ENCODE data around the gene TMEM81.

The TMEM81 gene

GRCh38 chr1:205062319-205062718, 21.9 kb downstream of the TMEM81 start:
- TF ChIP-seq ZNF384 (IDR thresholded peaks at IDR 0.05): no peak
- TF ChIP-seq NFRKB (IDR thresholded peaks at IDR 0.05): no peak
- no peak for TF ChIP-seq ARNT (IDR thresholded peaks at IDR 0.05)
- TF ChIP-seq FOXM1 (IDR thresholded peaks at IDR 0.05; ENCODE audit: borderline replicate concordance): no peak
- POLR2A ChIA-PET: interaction anchor here (2.9 kb wide), 1 partner anchor 74 kb away, joined by 12 read pairs; no protein-coding TSS in a partner anchor
- CTCF ChIA-PET: interaction anchor here (0.6 to 3.6 kb wide), 11 partner anchors 12 to 311 kb away, joined by 3 to 92 read pairs (median 6); no protein-coding TSS in a partner anchor
- no peak for DNase-seq (ENCODE audit: extremely low spot score)

GRCh38 chr1:205061665-205062069, 22.6 kb downstream of the TMEM81 start:
- CTCF ChIA-PET: interaction anchor here (0.6 to 3.6 kb wide), 37 partner anchors 8 to 243 kb away, joined by 3 to 92 read pairs (median 4); partner anchors contain the start of gene CNTN2
- peak; percentile 87 for DNase-seq (ENCODE audit: extremely low spot score)
- POLR2A ChIA-PET: interaction anchor here (1.2 to 2.9 kb wide), 2 partner anchors 60 to 73 kb away, joined by 3 to 12 read pairs; no protein-coding TSS in a partner anchor
- TF ChIP-seq FOXK2 (IDR thresholded peaks at IDR 0.05) (no peak), SUZ12 (IDR thresholded peaks at IDR 0.05) (no peak), CTBP1 (IDR thresholded peaks at IDR 0.05; ENCODE audit: borderline replicate concordance) (no peak), LEF1 (IDR thresholded peaks at IDR 0.05; ENCODE audit: borderline replicate concordance) (no peak), L3MBTL2 (conservative IDR thresholded peaks at IDR 0.05) (no peak)

GRCh38 chr1:205061227-205061626, 23.0 kb downstream of the TMEM81 start:
- ChIA-PET POLR2A (interaction anchor here (1.2 to 2.9 kb wide), 2 partner anchors 59 to 73 kb away, joined by 3 to 12 read pairs; no protein-coding TSS in a partner anchor), CTCF (interaction anchor here (0.7 to 3.6 kb wide), 35 partner anchors 9 to 1850 kb away, joined by 3 to 92 read pairs (median 4); partner anchors contain the start of gene CNTN2)
- TF ChIP-seq ARNT (IDR thresholded peaks at IDR 0.05): no peak
- TF ChIP-seq LEF1 (IDR thresholded peaks at IDR 0.05; ENCODE audit: borderline replicate concordance): no peak
- no peak for TF ChIP-seq SUZ12 (IDR thresholded peaks at IDR 0.05)
- no peak for TF ChIP-seq HDGF (IDR thresholded peaks at IDR 0.05; ENCODE audit: borderline replicate concordance)
- no peak for TF ChIP-seq SP1 (IDR thresholded peaks at IDR 0.05)
- TF ChIP-seq ZNF384 (IDR thresholded peaks at IDR 0.05): no peak
- no peak for TF ChIP-seq L3MBTL2 (conservative IDR thresholded peaks at IDR 0.05)
- no peak for TF ChIP-seq FOXA1 (IDR thresholded peaks at IDR 0.05)
- no peak for DNase-seq (ENCODE audit: extremely low spot score)

GRCh38 chr1:205060746-205061145, 23.5 kb downstream of the TMEM81 start:
- CTCF ChIA-PET: interaction anchor here (0.5 to 3.6 kb wide), 14 partner anchors 11 to 1851 kb away, joined by 3 to 92 read pairs (median 6); no protein-coding TSS in a partner anchor
- POLR2A ChIA-PET: interaction anchor here (1.2 to 2.9 kb wide), 2 partner anchors 59 to 72 kb away, joined by 3 to 12 read pairs; no protein-coding TSS in a partner anchor
- TF ChIP-seq FOXA1 (IDR thresholded peaks at IDR 0.05) (no peak), BHLHE40 (IDR thresholded peaks at IDR 0.05; ENCODE audit: borderline replicate concordance) (no peak)
- no peak for DNase-seq (ENCODE audit: extremely low spot score)

- TF ChIP-seq SP1 (IDR thresholded peaks at IDR 0.05) (no peak), FOXM1 (IDR thresholded peaks at IDR 0.05; ENCODE audit: borderline replicate concordance) (no peak), ARNT (IDR thresholded peaks at IDR 0.05) (no peak), BHLHE40 (IDR thresholded peaks at IDR 0.05; ENCODE audit: borderline replicate concordance) (no peak), LEF1 (IDR thresholded peaks at IDR 0.05; ENCODE audit: borderline replicate concordance) (no peak), TARDBP (IDR thresholded peaks at IDR 0.05) (no peak), FOXK2 (IDR thresholded peaks at IDR 0.05) (no peak), CTBP1 (IDR thresholded peaks at IDR 0.05; ENCODE audit: borderline replicate concordance) (no peak), HDGF (IDR thresholded peaks at IDR 0.05; ENCODE audit: borderline replicate concordance) (no peak), SUZ12 (IDR thresholded peaks at IDR 0.05) (no peak), ELF4 (IDR thresholded peaks at IDR 0.05) (no peak), PKNOX1 (IDR thresholded peaks at IDR 0.05) (no peak), NFRKB (IDR thresholded peaks at IDR 0.05) (no peak)
- POLR2A ChIA-PET: no interaction called here
- CTCF ChIA-PET: no interaction called here
- no peak for DNase-seq (ENCODE audit: extremely low spot score)
These were observed 24.6 kb downstream of the TMEM81 start for GRCh38 chr1:205059660-205060059.

- TF ChIP-seq SP1 (IDR thresholded peaks at IDR 0.05) (no peak), L3MBTL2 (conservative IDR thresholded peaks at IDR 0.05) (no peak), BHLHE40 (IDR thresholded peaks at IDR 0.05; ENCODE audit: borderline replicate concordance) (no peak), TARDBP (IDR thresholded peaks at IDR 0.05) (no peak), FOXA1 (IDR thresholded peaks at IDR 0.05) (no peak), SUZ12 (IDR thresholded peaks at IDR 0.05) (no peak), ELF4 (IDR thresholded peaks at IDR 0.05) (no peak), FOXM1 (IDR thresholded peaks at IDR 0.05; ENCODE audit: borderline replicate concordance) (no peak), ZNF384 (IDR thresholded peaks at IDR 0.05) (no peak), ARNT (IDR thresholded peaks at IDR 0.05) (no peak), CTBP1 (IDR thresholded peaks at IDR 0.05; ENCODE audit: borderline replicate concordance) (no peak)
- no peak for DNase-seq (ENCODE audit: extremely low spot score)
- CTCF ChIA-PET: no interaction called here
- POLR2A ChIA-PET: no interaction called here
These were observed 25.4 kb downstream of the TMEM81 start for GRCh38 chr1:205058853-205059252.

- TF ChIP-seq BHLHE40 (IDR thresholded peaks at IDR 0.05; ENCODE audit: borderline replicate concordance) (no peak), ELF4 (IDR thresholded peaks at IDR 0.05) (no peak), SP1 (IDR thresholded peaks at IDR 0.05) (no peak), ZNF384 (IDR thresholded peaks at IDR 0.05) (no peak), CTBP1 (IDR thresholded peaks at IDR 0.05; ENCODE audit: borderline replicate concordance) (no peak), NFRKB (IDR thresholded peaks at IDR 0.05) (no peak), L3MBTL2 (conservative IDR thresholded peaks at IDR 0.05) (no peak), ARNT (IDR thresholded peaks at IDR 0.05) (no peak), TARDBP (IDR thresholded peaks at IDR 0.05) (no peak), FOXM1 (IDR thresholded peaks at IDR 0.05; ENCODE audit: borderline replicate concordance) (no peak), FOXA1 (IDR thresholded peaks at IDR 0.05) (no peak), FOXK2 (IDR thresholded peaks at IDR 0.05) (no peak), SUZ12 (IDR thresholded peaks at IDR 0.05) (no peak), HDGF (IDR thresholded peaks at IDR 0.05; ENCODE audit: borderline replicate concordance) (no peak), PKNOX1 (IDR thresholded peaks at IDR 0.05) (no peak), LEF1 (IDR thresholded peaks at IDR 0.05; ENCODE audit: borderline replicate concordance) (no peak)
- ChIA-PET CTCF (no interaction called here), POLR2A (no interaction called here)
- DNase-seq (ENCODE audit: extremely low spot score): no peak
These were observed 26.3 kb downstream of the TMEM81 start for GRCh38 chr1:205057808-205058575.

All from HEK293T (cell line).